Psoas muscle (tissue), 8 donors: Measurements from ENCODE around the gene MCM7. TPM values are rescaled to one million over a fixed set of nuclear protein-coding genes. Genes with fewer than 3 reads are reported as not detected.

Experiments used
- ATAC-seq, 4 donors: fragments of 200-7000 bp; cut with Tn5 transposase; one replicate each; pipeline ENCODE4 v1.9.1; 2020; ENCODE audit warnings: moderate library complexity in 3 of 4, mild to moderate bottlenecking in 2 of 4
- DNase-seq, 2 donors: peaks; one replicate each; pipeline ENCODE4 v3.0.0-alpha.2; 2020
- H3K27ac ChIP-seq: fragments of 200-600 bp; one replicate; pipeline ENCODE4 v1.8.0; 2022
- H3K27me3 ChIP-seq, 3 donors: fragments of 200-600 bp in 1 of 3; one replicate each; pipeline versions ENCODE4 v1.6.1 to v1.8.0; 2013 to 2022; ENCODE audit warnings: low read length in 2 of 3, mild to moderate bottlenecking in 2 of 3, moderate library complexity in 1 of 3; ENCODE audit not compliant: insufficient read depth in 3 of 3
- H3K36me3 ChIP-seq, 2 donors: fragments of 200-600 bp in 1 of 2; one replicate each; pipeline versions ENCODE4 v1.6.1 to v1.8.0; 2013 to 2022; ENCODE audit warnings: low read depth in 1 of 2, mild to moderate bottlenecking in 1 of 2, moderate library complexity in 1 of 2; ENCODE audit not compliant: insufficient read depth in 1 of 2
- H3K4me1 ChIP-seq: fragments of 200-600 bp; one replicate; pipeline ENCODE4 v1.8.0; 2022
- H3K4me3 ChIP-seq: fragments of 200-600 bp; one replicate; pipeline ENCODE4 v1.8.0; 2022; ENCODE audit warnings: mild to moderate bottlenecking
- H3K9me3 ChIP-seq: fragments of 200-600 bp; one replicate; pipeline ENCODE4 v1.8.0; 2022
- CTCF ChIP-seq: fragments of 200-600 bp; IDR thresholded peaks from one replicate; pipeline ENCODE4 v1.8.0; 2022; ENCODE audit warnings: antibody characterized with exemption
- WGBS, 3 donors: extraction: QIAGEN DNeasy Blood & Tissue Kit; methylation state at CpG; one replicate each; pipeline versions ENCODE4 v1.1.6 to v1.1.7; 2013; 5-methylcytosine and 5-hydroxymethylcytosine counted together
- intact Hi-C, 2 donors: fragments of 100-400 bp; cut with DNase I; formaldehyde crosslinking; loops; one replicate each; pipeline versions ENCODE4 v1.11.0 to v1.14.2; 2022
- polyA plus RNA-seq, 3 donors: library from polyadenylated mRNA; stranded (reverse); fragments of 200-250 nt; gene quantifications; one replicate each; pipeline ENCODE4 v1.2.3, GENCODE V29; 2013
- total RNA-seq, 4 donors: library from RNA; stranded (reverse); fragmentation: NEBNext Ultra II Directional in 2 of 4; extraction: Animal tissue kit (Norgen Biotek cat#: 25700) in 2 of 4; gene quantifications; one replicate each; pipeline versions ENCODE4 v1.2.1 to v1.2.4, GENCODE V29; 2021 to 2023
- donor health status: healthy with polysubstance abuse.
- donor health status: DM: no; HTN: no; CAD: no; lungs with moderate emphysema.
- donor health status: Bipolar disorder and iron deficiency.
- donor health status: healthy.
- donor health status: DM: yes; HTN: yes; CAD: no.
- donor health status: DM: no; HTN: no; CAD: no.
- donor health status: DM: no; HTN: no; CAD: no.
- donor health status: DM: yes; HTN: yes; CAD: no.

MCM7 gene
- total and polyA plus RNA-seq, 7 donors = 24.6 to 40.6 (median 33.3) TPM

GRCh38 chr7:100088621-100089457 lies 12.4 kb downstream of the MCM7 start, which contains the start of gene COPS6:
Gene COPS6 (plus strand): TSS chr7:100088969. CDS start chr7:100088991, 22 bp downstream.
- intact Hi-C loops = loop anchor here in 1 of 2 donors (5.0 kb wide), 1 partner anchor 38 kb away; the partner anchor contains the start of gene MBLAC1
- ATAC-seq = peak; percentile 85 to 95 (median 92)
- WGBS, 3 donors = 0 to 1% (median 0%) methylated on average over 63 to 68 of the region's 68 CpGs
- peak; percentile 90 to 94 for DNase-seq
- peaks cover 20% of the 10 kb centered on the region for H3K4me1 ChIP-seq
- no peaks in the 10 kb centered on the region for H3K9me3 ChIP-seq
- H3K36me3 ChIP-seq = peaks cover 4 to 38% of the 10 kb centered on the region in 2 donors
- H3K27ac ChIP-seq = peak within 1 kb of the TSS; percentile 90
- TF ChIP-seq CTCF = no peak
- no peaks in the 10 kb centered on the region for H3K27me3 ChIP-seq
- peak within 1 kb of the TSS; percentile 85 for H3K4me3 ChIP-seq

- Histone ChIP-seq H3K36me3 (peaks cover 4 to 31% of the 10 kb centered on the region in 2 donors), H3K27ac (peak overlapping the region; percentile 90), H3K4me1 (peaks cover 14% of the 10 kb centered on the region), H3K4me3 (peak overlapping the region; percentile 85), H3K27me3 (no peaks in the 10 kb centered on the region), H3K9me3 (no peaks in the 10 kb centered on the region)
- intact Hi-C loops = loop anchor here in 1 of 2 donors (5.0 kb wide), 1 partner anchor 39 kb away; the partner anchor contains the start of gene MBLAC1
- ATAC-seq (peak in 2 of 4 donors; percentile 14 to 25), DNase-seq (no peak)
- no peak for TF ChIP-seq CTCF
- 75 to 82% (median 76%) methylated on average over 11 of the region's 11 CpGs for WGBS, 3 donors
Observed at GRCh38 chr7:100088095-100088620, 13.0 kb downstream of the MCM7 start.

GRCh38 chr7:100087055-100087750 lies 14.0 kb downstream of the MCM7 start:
- Histone ChIP-seq H3K4me1 (peaks cover 12% of the 10 kb centered on the region), H3K36me3 (peaks cover 0 to 22% of the 10 kb centered on the region in 2 donors), H3K9me3 (no peaks in the 10 kb centered on the region), H3K27ac (no peak overlapping the region), H3K27me3 (no peaks in the 10 kb centered on the region), H3K4me3 (no peak overlapping the region)
- DNase-seq = no peak
- ATAC-seq = no peak
- no peak for TF ChIP-seq CTCF
- intact Hi-C loops = loop anchor here in 1 of 2 donors (5.0 kb wide), 1 partner anchor 40 kb away; the partner anchor contains the start of gene MBLAC1
- 83 to 85% (median 85%) methylated on average over 10 of the region's 10 CpGs for WGBS, 3 donors

GRCh38 chr7:100085515-100085914 lies 15.7 kb downstream of the MCM7 start:
- intact Hi-C loops = loop anchor here in 1 of 2 donors (5.0 kb wide), 1 partner anchor 42 kb away; the partner anchor contains the start of gene MBLAC1
- Histone ChIP-seq H3K4me3 (no peak overlapping the region), H3K27ac (no peak overlapping the region), H3K4me1 (peaks cover 13% of the 10 kb centered on the region), H3K9me3 (no peaks in the 10 kb centered on the region), H3K27me3 (no peaks in the 10 kb centered on the region), H3K36me3 (peaks cover 0 to 5% of the 10 kb centered on the region in 2 donors)
- ATAC-seq = no peak
- TF ChIP-seq CTCF = no peak
- 65 to 68% (median 68%) methylated on average over 3 of the region's 3 CpGs for WGBS, 3 donors
- no peak for DNase-seq
